ENCODE data around the gene CAMK2G. TPM values are rescaled to one million over a fixed set of nuclear protein-coding genes. Genes with fewer than 3 reads are reported as not detected.

Gene CAMK2G
- total RNA-seq, 3 donors from 2014 or later (not counting 1 experiment from before 2014, with no cell fraction given), result 53.6 to 73.8 (median 62.3) TPM

DNA sequence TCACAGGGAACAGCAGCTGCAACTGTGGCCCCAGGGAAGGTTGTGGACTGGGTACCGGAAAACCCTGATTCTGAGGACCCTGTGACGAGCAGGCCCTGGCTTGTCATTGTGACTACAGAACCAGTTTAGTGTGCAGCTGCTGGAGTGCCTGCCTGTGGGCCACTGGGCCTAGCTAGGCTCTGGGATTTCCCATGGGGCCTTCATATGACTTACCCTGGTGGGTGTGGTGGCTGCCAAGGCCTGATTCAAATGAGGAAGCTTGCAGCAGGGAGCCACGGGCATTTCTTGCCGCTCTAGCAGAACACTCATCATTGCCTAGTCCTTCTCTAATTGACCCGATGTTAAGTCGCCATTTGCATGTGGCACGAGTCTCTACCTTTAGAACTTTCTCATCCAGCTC lies 14.7 kb upstream of the CAMK2G start:
- H3K9me3 Mint-ChIP-seq, result no peaks in the 10 kb centered on the region
- H3K27ac ChIP-seq (ENCODE audit: low read length), result no peak overlapping the region
- ATAC-seq (peak in 2 of 3 donors; percentile 33 to 40), DNase-seq (no peak)
- no peaks in the 10 kb centered on the region for H3K36me3 ChIP-seq (ENCODE audit: control insufficient read depth, insufficient read depth, low read length)
- 60% methylated on average over 7 of the region's 7 CpGs for WGBS (ENCODE audit: insufficient coverage)
- H3K4me3 ChIP-seq (ENCODE audit: low read length), result no peak overlapping the region
- H3K27ac Mint-ChIP-seq, result no peak overlapping the region
- H3K4me1 Mint-ChIP-seq, result peaks cover 9 to 13% of the 10 kb centered on the region in 2 donors
- H3K27me3 ChIP-seq (ENCODE audit: control insufficient read depth, insufficient read depth, low read length), result no peaks in the 10 kb centered on the region
- H3K36me3 Mint-ChIP-seq, result no peaks in the 10 kb centered on the region
- intact Hi-C loops (cut with micrococcal nuclease), result loop anchor here (5.0 kb wide), 3 partner anchors 68 to 263 kb away; partner anchors contain the start of genes ADK and AP3M1
- H3K27me3 Mint-ChIP-seq (ENCODE audit: low read depth in 2 of 2), result peaks cover 0 to 12% of the 10 kb centered on the region in 2 donors
- TF ChIP-seq, protein P1, sequence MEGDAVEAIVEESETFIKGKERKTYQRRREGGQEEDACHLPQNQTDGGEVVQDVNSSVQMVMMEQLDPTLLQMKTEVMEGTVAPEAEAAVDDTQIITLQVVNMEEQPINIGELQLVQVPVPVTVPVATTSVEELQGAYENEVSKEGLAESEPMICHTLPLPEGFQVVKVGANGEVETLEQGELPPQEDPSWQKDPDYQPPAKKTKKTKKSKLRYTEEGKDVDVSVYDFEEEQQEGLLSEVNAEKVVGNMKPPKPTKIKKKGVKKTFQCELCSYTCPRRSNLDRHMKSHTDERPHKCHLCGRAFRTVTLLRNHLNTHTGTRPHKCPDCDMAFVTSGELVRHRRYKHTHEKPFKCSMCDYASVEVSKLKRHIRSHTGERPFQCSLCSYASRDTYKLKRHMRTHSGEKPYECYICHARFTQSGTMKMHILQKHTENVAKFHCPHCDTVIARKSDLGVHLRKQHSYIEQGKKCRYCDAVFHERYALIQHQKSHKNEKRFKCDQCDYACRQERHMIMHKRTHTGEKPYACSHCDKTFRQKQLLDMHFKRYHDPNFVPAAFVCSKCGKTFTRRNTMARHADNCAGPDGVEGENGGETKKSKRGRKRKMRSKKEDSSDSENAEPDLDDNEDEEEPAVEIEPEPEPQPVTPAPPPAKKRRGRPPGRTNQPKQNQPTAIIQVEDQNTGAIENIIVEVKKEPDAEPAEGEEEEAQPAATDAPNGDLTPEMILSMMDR (IDR thresholded peaks at IDR 0.05), result no peak
- H3K4me3 Mint-ChIP-seq, result no peak overlapping the region
- H3K4me1 ChIP-seq (ENCODE audit: control insufficient read depth, insufficient read depth, low read length), result peaks cover 7% of the 10 kb centered on the region
- H3K9me3 ChIP-seq (ENCODE audit: control insufficient read depth, insufficient read depth, low read length), result no peaks in the 10 kb centered on the region

DNA sequence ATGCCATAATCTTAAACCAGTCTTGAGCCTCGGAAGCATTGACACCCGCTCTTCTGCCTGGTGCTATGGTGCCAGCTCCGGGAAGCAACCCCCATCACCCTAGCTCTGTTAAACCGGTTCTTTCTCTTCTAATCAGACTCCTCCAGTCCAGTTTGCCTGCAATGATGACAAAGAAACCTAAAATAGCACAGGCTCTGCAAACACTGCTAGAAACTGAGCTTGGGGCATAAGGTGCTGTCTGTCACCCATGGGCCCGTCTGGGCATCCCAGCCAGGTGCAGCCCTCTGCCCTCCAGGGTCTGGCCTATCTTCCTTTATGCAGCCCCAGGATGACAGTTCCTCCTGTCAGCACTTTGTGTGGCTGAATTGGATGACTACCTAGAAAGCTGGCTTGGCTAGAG lies 14.2 kb upstream of the CAMK2G start:
- intact Hi-C loops (cut with micrococcal nuclease), result loop anchor here (5.0 kb wide), 3 partner anchors 69 to 264 kb away; partner anchors contain the start of genes ADK and AP3M1
- TF ChIP-seq, protein P1 (IDR thresholded peaks at IDR 0.05), result no peak
- Mint-ChIP-seq H3K36me3 (no peaks in the 10 kb centered on the region), H3K4me3 (no peak overlapping the region), H3K27me3 (ENCODE audit: low read depth in 2 of 2) (peaks cover 0 to 10% of the 10 kb centered on the region in 2 donors), H3K4me1 (peaks cover 7 to 11% of the 10 kb centered on the region in 2 donors), H3K27ac (no peak overlapping the region), H3K9me3 (no peaks in the 10 kb centered on the region)
- WGBS (ENCODE audit: insufficient coverage), result 100% methylated on average over 5 of the region's 5 CpGs
- H3K4me3 ChIP-seq (ENCODE audit: low read length), result no peak overlapping the region
- no peaks in the 10 kb centered on the region for H3K36me3 ChIP-seq (ENCODE audit: control insufficient read depth, insufficient read depth, low read length)
- no peaks in the 10 kb centered on the region for H3K9me3 ChIP-seq (ENCODE audit: control insufficient read depth, insufficient read depth, low read length)
- no peaks in the 10 kb centered on the region for H3K27me3 ChIP-seq (ENCODE audit: control insufficient read depth, insufficient read depth, low read length)
- H3K27ac ChIP-seq (ENCODE audit: low read length), result no peak overlapping the region
- ATAC-seq (no peak), DNase-seq (no peak)
- peaks cover 6% of the 10 kb centered on the region for H3K4me1 ChIP-seq (ENCODE audit: control insufficient read depth, insufficient read depth, low read length)

DNA sequence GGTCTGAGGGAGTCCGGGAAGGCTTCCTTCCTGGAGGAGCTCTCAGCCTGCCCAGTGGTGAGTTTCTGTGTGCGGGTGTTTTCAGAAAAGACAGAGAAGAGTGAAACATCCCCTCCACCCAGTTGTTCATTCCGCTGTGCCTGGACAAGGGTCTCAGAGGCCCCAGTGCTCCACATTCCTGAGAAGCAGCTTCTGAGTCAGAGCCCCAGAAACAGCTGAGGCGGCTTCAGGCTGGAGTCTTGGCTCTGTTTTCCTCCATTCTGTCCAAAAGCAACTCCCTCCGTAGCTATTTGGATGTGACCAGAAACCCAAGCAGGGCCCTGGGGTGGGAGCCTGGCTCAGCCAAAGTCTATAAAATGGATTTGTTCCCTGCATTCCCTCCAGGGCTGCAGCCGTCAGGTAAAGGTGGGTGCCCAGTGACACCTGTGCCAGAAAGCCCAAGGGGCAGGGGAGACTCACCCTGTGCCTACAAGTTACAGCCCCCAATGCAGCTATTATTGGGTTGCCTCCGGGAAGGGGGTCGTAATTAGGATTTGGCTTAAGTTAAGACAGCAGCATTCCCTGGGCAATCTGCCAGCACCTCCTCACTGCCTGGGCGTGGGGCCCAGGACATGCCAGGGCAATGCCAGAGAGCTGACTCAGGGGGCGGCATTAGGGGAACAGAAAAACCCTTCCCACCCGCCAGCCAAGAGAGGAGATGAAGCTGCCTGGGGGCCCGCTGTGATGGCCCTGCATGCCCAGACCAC lies 13.1 kb upstream of the CAMK2G start:
- Mint-ChIP-seq H3K27ac (no peak overlapping the region), H3K4me1 (peaks cover 7 to 11% of the 10 kb centered on the region in 2 donors), H3K36me3 (no peaks in the 10 kb centered on the region), H3K27me3 (ENCODE audit: low read depth in 2 of 2) (peaks cover 0 to 6% of the 10 kb centered on the region in 2 donors), H3K9me3 (no peaks in the 10 kb centered on the region), H3K4me3 (no peak overlapping the region)
- no peaks in the 10 kb centered on the region for H3K27me3 ChIP-seq (ENCODE audit: control insufficient read depth, insufficient read depth, low read length)
- 93% methylated on average over 12 of the region's 12 CpGs for WGBS (ENCODE audit: insufficient coverage)
- H3K36me3 ChIP-seq (ENCODE audit: control insufficient read depth, insufficient read depth, low read length), result no peaks in the 10 kb centered on the region
- intact Hi-C loops (cut with micrococcal nuclease), result loop anchor here (5.0 kb wide), 3 partner anchors 70 to 265 kb away; partner anchors contain the start of genes ADK and AP3M1
- ATAC-seq, result no peak
- DNase-seq, result no peak
- peaks cover 6% of the 10 kb centered on the region for H3K4me1 ChIP-seq (ENCODE audit: control insufficient read depth, insufficient read depth, low read length)
- no peaks in the 10 kb centered on the region for H3K9me3 ChIP-seq (ENCODE audit: control insufficient read depth, insufficient read depth, low read length)
- H3K27ac ChIP-seq (ENCODE audit: low read length), result no peak overlapping the region
- no peak overlapping the region for H3K4me3 ChIP-seq (ENCODE audit: low read length)
- TF ChIP-seq, protein P1 (IDR thresholded peaks at IDR 0.05), result no peak
